GM19397 (cell line): ENCODE results near the gene ADAMTS6.

Experiments used
- ATAC-seq: cut with Tn5 transposase; IDR thresholded peaks from one replicate; pipeline ENCODE4 v1.9.1; 2021; ENCODE audit warnings: mild to moderate bottlenecking, moderate library complexity; ENCODE audit not compliant: unreplicated experiment

The ADAMTS6 gene

DNA sequence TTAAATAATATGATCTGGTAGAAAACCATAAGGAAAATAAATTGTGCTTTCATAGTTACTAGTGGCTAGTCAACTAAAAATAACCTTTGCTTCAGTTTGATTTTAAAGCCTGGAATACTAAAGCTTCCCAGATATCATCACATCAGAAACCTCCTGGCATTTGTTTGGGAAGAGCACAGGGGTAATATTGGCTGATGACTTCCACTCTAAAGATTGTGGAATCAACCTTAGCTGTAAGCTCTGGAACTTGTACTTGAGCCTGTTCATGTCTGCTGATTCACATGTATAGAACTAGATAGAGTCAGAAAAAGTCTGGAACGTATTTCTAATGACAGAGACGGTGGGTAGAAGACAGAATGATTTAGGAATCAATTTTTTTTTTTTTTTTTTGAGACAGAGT lies 367.9 kb downstream of the ADAMTS6 start:
- ATAC-seq: no peak

DNA sequence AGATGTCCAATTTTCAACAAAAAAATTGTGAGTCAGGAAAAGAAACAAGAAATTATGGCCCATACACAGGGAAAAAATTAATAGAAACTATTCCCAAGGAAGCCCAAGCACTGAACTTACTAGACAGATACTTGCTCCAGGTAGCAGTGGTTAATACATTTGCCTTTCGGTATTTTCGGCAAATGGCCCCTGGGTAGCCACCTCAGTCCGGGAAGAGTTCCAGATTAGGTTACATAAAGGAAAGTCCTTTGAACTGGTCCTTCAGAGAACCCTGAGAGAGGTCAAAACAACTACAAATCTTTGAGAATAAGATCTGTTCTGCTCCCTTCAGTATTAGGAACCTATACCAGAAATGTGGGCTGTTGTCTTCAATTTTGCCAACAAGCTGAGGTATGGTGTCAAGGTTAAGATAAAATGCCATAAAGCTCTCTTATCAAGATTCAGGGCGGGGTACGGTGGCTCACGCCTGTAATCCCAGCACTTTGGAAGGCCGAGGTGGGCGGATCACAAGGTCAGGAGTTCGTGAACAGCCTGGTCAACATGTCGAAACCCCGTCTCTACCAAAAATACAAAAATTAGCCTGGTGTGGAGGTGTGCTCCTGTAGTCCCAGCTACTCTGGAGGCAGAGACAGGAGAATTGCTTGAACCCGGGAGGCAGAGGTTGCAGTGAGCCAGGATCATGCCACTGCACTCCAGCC lies 369.6 kb downstream of the ADAMTS6 start:
- ATAC-seq: no peak

DNA sequence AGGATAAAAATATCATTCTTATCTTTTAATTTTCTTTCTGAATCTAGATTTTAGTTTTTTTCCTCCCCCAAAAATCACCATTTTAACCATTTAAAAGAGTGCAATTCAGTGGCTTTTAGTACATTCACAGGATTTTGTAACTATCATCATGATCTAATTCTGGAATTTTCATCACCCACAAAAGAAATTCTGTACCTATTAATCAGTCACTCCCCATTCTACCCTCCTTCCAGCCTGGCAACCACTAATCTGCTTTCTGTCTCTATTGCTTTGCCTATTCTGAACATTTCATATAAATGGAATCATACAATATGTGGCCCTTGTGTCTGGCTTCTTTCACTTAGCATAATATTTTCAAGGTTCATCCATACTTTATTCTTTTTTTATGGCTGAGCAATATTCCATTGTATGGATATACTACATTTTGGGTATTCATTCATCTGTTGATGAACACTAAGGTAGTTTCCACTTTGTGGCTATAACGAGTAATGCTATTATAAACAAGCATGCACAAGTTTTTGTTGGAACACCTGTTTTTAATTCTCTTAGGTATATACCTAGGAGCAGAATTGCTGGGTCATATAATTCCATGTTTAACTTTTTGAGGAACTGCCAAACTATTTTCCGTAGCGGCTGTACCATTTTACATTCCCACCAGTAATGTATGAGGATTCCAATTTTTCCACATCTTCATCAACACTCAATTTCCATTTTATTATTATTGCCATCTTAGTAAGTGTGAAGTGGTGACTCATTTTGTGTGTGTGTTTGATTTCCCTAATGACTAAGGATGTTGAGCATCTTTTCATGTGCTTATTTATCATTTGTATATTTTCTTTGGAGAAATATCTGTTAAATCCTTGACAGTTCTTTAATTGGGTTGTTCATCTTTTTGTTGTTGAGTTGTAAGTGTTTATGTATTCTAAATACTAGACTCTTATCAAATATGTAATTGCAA lies 372.7 kb downstream of the ADAMTS6 start:
- no peak for ATAC-seq

DNA sequence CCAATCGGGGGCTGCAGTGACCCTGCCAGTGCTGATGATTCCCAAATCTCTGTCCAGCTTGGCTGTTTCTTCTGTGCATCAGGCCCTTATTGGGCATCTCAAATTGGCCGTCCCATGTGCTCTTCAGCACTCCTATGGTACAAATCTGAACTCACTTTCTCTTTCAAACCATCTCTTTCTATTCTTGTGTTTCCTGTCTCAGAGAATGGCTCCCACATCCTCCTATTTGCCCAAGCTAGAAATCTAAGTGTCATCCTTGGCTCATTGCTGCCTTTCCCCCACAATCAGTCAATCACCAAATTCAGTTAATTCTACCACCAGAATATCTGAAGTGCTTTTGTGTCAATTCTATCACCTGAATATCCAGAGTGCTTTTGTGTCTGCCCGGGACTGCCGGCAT lies 376.4 kb downstream of the ADAMTS6 start:
- no peak for ATAC-seq

DNA sequence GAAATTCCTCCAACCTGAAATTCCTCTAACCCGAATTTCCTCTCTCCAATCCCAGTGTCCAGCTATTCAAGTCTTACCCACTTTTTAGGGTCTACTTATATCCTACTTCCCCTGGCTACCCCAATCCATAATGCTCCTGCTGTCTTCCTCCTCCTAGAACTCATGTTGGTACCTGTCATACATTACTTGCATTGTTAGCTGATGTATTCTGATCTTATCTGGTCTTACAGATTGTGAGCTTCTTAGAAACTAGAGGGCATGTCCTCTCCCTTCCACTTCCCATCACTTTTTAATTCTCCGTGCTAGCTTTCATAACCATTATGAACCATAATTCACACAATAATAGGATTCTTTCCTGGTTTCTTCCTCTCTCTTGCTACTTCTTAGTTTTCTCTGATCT lies 376.9 kb downstream of the ADAMTS6 start:
- no peak for ATAC-seq

DNA sequence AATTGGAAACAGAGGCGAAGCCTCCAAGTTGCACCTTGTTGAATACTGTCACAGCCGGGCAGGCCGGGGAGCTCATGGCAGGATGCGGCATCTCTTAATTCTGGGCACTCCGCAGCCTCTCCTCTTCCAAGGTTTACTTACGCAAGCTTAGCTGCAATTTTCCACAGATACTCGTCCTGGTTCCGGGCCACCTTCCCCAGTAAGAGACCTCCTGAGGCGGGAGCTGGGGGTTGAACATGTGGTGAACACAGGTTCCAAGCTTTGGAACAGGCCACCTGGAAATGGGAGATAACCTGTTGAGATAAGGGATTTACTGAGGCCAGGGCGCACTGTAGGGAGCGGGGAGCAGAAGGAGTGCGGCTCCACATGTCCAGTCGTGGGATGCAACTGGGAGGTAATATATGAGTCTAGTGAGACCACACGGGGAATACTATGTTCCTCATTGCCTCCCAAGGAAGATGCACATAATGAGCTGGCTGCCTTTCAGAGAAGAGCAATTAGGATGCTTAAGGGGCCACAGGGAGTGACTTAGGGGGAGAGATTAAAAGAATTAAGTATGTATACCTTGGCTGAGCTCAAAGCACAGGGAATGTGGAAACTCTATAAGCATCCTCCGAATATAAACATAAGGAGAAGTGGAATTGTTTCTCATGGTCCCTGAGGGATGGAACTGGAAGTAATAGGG lies 377.8 kb downstream of the ADAMTS6 start:
- ATAC-seq: no peak

DNA sequence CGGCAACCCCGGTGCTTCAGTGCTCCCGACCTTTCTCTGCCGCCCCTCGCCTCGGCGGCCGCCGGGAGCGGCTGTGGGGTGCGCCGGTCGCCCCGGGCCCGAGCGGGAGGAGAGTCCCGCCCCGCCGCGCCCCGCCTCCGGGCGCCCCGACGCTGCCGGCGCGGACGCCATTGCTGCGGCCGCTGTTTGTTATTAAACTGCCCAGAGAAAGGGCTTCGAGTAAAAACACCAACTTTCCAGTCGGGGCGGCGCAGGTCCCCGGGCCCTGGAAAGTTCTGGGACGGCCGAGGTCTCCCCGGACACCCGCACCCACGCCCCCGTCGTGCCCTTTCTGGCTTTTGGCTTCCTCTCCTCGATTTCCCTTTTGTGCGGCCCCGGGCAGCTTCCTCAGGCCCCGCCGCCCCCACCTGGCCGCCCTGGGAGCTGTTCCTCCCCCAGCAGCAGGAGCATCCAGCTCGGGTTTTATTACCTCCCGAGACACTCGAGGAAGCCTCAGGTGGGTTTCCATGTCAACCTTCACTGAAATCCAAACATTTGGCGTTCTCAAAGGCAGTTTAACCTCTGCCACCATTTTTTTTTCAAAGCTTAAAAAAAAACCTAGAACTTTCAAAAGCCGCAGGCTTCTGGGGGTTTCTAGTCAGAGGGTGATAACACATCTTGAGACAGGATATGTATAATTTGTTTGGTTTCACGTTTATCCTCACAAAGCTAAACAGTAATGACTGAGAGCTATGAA lies 378.6 kb downstream of the ADAMTS6 start:
- peak; percentile 79 for ATAC-seq

DNA sequence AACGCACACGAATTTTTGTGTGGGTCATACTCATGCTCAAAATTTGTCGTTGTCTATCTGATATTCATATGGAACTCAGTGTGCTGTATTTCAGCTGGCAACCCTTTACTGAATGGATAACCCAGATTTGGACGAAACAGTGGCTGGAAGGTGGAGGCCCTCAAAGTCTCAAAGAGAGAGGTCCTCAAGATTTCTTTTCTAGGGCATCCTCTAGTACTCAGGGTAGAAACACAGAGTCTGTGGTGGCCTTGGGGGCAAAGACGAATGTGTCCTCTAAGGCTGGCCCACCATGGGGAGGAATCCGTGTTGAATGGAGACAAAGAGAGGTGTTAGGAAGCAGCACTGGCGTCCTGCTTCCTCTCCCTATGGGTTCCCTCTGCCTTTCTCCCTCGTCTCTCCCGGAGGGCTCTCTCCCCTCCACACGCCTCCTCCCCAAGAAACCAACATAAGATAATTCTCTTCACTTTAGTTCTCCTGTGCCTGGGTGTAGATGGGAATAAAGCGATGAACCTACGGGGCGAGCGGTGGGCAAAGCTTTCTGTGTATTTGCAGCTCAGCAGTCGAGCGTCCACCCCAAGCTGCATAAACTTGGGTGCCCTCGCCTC lies 379.2 kb downstream of the ADAMTS6 start:
- peak; percentile 7 for ATAC-seq

DNA sequence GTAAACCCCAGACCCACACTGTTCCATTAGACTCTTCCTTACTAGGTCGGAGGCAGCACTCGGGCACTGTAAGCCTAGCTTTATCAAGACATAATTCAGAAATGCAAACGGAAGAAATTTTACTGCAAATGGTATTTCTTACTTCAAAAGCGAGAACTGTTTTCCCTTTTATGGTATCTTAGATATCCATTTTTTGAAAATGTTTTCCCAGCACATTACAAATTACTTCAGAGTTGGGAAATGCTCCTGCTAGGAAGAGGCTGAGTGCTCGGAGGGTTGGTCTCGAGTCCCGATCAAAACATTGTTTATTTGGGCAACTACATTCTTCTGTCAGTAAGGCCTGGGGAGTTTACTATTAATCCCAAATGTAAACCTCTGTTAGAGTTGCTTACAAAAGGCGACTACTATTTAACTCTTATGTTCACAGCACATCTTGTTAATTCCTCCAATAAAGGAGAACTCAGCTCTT lies 380.1 kb downstream of the ADAMTS6 start:
- ATAC-seq: no peak

DNA sequence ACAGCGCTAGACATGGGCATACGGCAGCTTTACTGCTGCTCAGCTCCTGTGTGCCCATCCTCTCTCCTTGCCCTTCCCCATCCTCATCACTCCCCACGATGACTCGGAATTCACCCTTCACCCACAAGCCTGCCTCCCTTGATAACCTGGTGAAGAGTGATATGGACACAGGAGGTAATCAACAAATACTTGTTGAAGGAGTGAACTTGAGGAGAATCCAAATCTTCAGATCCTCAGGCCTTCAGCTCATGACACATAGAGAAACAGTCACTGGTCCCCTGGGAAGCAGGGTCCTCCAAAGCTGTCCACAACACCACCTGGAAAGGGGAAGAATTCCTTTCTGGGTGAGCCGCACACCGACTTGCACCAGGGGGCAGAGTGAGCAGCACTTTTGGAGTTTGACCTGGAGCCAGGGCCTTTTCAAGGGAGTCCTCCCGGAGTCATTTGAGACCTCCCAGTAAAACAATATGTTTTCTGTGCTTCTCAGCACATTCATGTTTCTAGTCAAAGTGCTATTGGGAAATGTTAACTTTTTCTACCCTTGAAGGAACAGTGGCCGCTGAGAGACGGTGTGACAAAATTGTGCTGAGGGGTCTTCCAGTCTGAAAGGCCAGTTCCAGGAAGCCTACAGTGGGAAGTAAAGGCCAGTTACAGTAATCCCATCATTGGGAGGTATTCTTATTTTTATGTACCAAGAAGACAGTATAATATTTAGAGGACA lies 380.6 kb downstream of the ADAMTS6 start:
- no peak for ATAC-seq
